Measurements from ENCODE around the gene ADGRB3.
"Not testable (repeated sequence)": the region's sequence is repeated elsewhere in the genome, so short reads cannot be mapped to it uniquely, and the experiment has no call there.

The ADGRB3 gene

GRCh38 chr6:68779366-68779765 is 144.3 kb downstream of the ADGRB3 start:
- Histone ChIP-seq H3K4me2 (ENCODE audit: low read length) (no peak overlapping the region), H3K9me3 (ENCODE audit: low read length) (no peaks in the 10 kb centered on the region), H3K4me1 (ENCODE audit: insufficient read depth, low read length, severe bottlenecking) (no peaks in the 10 kb centered on the region), H3K36me3 (ENCODE audit: insufficient read depth, low read length) (no peaks in the 10 kb centered on the region), H3F3A (ENCODE audit: insufficient read depth, low read length) (no peaks in the 10 kb centered on the region), H2AFZ (ENCODE audit: low read length) (no peak overlapping the region), H3K4me3 (ENCODE audit: low read depth, low read length, poor library complexity, severe bottlenecking) (no peak overlapping the region), H3K79me2 (ENCODE audit: insufficient read depth, low read length) (no peaks in the 10 kb centered on the region), H3K27ac (ENCODE audit: low read depth, low read length, poor library complexity, severe bottlenecking) (no peak overlapping the region), H3K27me3 (ENCODE audit: insufficient read depth, low read length) (no peaks in the 10 kb centered on the region), H3K9me2 (ENCODE audit: low read depth, low read length) (no peaks in the 10 kb centered on the region), H4K20me1 (ENCODE audit: insufficient read depth, low read length) (no peaks in the 10 kb centered on the region), H3K9ac (ENCODE audit: low read length) (no peak overlapping the region)
- no peak for TF ChIP-seq EZH2 (IDR thresholded peaks at IDR 0.05; ENCODE audit: borderline replicate concordance, low read length)

GRCh38 chr6:68790128-68790527 is 155.0 kb downstream of the ADGRB3 start:
- not testable (repeated sequence) for H3K9me3 ChIP-seq (ENCODE audit: low read length); H2AFZ ChIP-seq (ENCODE audit: low read length); H3K36me3 ChIP-seq (ENCODE audit: insufficient read depth, low read length); H3K4me3 ChIP-seq (ENCODE audit: low read depth, low read length, poor library complexity, severe bottlenecking); H3K27ac ChIP-seq (ENCODE audit: low read depth, low read length, poor library complexity, severe bottlenecking); H3K9me2 ChIP-seq (ENCODE audit: low read depth, low read length); H3K4me1 ChIP-seq (ENCODE audit: insufficient read depth, low read length, severe bottlenecking); H3K4me2 ChIP-seq (ENCODE audit: low read length); H4K20me1 ChIP-seq (ENCODE audit: insufficient read depth, low read length); H3K79me2 ChIP-seq (ENCODE audit: insufficient read depth, low read length); H3F3A ChIP-seq (ENCODE audit: insufficient read depth, low read length); H3K9ac ChIP-seq (ENCODE audit: low read length); H3K27me3 ChIP-seq (ENCODE audit: insufficient read depth, low read length)

DNA sequence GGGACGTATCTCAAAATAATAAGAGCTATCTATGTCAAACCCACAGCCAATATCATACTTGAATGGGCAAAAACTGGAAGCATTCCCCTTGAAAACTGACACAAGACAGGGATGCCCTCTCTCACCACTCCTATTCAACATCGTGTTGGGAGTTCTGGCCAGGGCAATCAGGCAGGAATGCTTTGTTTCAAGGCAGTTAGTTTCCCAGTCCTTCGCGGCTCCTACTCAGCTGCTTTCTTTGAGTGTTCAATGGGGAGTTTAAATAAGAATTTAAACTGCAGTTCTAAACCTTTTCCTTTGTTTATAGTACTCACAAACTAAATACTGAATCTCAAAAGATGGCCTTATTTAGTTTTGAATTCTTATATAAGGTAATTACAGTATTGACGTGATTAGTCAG is 179.9 kb downstream of the ADGRB3 start:
- H3F3A ChIP-seq (ENCODE audit: insufficient read depth, low read length); H3K27ac ChIP-seq (ENCODE audit: low read depth, low read length, poor library complexity, severe bottlenecking); H4K20me1 ChIP-seq (ENCODE audit: insufficient read depth, low read length); H2AFZ ChIP-seq (ENCODE audit: low read length); H3K4me1 ChIP-seq (ENCODE audit: insufficient read depth, low read length, severe bottlenecking); H3K9me2 ChIP-seq (ENCODE audit: low read depth, low read length); H3K27me3 ChIP-seq (ENCODE audit: insufficient read depth, low read length); H3K36me3 ChIP-seq (ENCODE audit: insufficient read depth, low read length); H3K9me3 ChIP-seq (ENCODE audit: low read length); H3K4me2 ChIP-seq (ENCODE audit: low read length); H3K9ac ChIP-seq (ENCODE audit: low read length); H3K79me2 ChIP-seq (ENCODE audit: insufficient read depth, low read length); H3K4me3 ChIP-seq (ENCODE audit: low read depth, low read length, poor library complexity, severe bottlenecking): not testable (repeated sequence)

DNA sequence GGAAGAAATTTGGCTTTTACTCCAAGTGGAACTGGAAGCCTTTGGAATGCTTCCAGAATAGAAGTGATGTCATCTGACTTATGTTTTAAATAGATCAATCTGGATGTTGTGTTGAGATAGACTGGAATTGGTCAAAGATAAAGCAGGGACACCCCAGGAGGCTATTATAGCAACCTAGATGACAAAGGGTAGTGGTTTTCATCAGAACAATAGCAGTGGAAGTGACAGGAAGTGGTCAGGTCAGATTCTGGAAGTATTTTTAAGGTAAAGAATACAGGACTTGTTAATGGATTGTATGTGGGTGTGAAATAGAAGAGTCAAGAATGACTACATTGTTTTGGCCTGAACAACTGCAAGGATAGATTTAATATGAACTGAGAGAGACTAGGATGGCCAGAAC is 191.4 kb downstream of the ADGRB3 start:
- no peaks in the 10 kb centered on the region for H4K20me1 ChIP-seq (ENCODE audit: insufficient read depth, low read length)
- H3K27ac ChIP-seq (ENCODE audit: low read depth, low read length, poor library complexity, severe bottlenecking): no peak overlapping the region
- no peaks in the 10 kb centered on the region for H3F3A ChIP-seq (ENCODE audit: insufficient read depth, low read length)
- H3K9ac ChIP-seq (ENCODE audit: low read length): no peak overlapping the region
- H3K9me2 ChIP-seq (ENCODE audit: low read depth, low read length): no peaks in the 10 kb centered on the region
- H3K4me3 ChIP-seq (ENCODE audit: low read depth, low read length, poor library complexity, severe bottlenecking): no peak overlapping the region
- H3K4me2 ChIP-seq (ENCODE audit: low read length): no peak overlapping the region
- TF ChIP-seq EZH2 (IDR thresholded peaks at IDR 0.05; ENCODE audit: borderline replicate concordance, low read length): no peak
- TF ChIP-seq, protein P1, sequence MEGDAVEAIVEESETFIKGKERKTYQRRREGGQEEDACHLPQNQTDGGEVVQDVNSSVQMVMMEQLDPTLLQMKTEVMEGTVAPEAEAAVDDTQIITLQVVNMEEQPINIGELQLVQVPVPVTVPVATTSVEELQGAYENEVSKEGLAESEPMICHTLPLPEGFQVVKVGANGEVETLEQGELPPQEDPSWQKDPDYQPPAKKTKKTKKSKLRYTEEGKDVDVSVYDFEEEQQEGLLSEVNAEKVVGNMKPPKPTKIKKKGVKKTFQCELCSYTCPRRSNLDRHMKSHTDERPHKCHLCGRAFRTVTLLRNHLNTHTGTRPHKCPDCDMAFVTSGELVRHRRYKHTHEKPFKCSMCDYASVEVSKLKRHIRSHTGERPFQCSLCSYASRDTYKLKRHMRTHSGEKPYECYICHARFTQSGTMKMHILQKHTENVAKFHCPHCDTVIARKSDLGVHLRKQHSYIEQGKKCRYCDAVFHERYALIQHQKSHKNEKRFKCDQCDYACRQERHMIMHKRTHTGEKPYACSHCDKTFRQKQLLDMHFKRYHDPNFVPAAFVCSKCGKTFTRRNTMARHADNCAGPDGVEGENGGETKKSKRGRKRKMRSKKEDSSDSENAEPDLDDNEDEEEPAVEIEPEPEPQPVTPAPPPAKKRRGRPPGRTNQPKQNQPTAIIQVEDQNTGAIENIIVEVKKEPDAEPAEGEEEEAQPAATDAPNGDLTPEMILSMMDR (IDR thresholded peaks at IDR 0.05; ENCODE audit: low read length): no peak
- no peaks in the 10 kb centered on the region for H3K4me1 ChIP-seq (ENCODE audit: insufficient read depth, low read length, severe bottlenecking)
- no peaks in the 10 kb centered on the region for H3K79me2 ChIP-seq (ENCODE audit: insufficient read depth, low read length)
- H3K36me3 ChIP-seq (ENCODE audit: insufficient read depth, low read length): no peaks in the 10 kb centered on the region
- H3K9me3 ChIP-seq (ENCODE audit: low read length): no peaks in the 10 kb centered on the region
- no peaks in the 10 kb centered on the region for H3K27me3 ChIP-seq (ENCODE audit: insufficient read depth, low read length)
- no peak overlapping the region for H2AFZ ChIP-seq (ENCODE audit: low read length)

- Histone ChIP-seq H3K27me3 (ENCODE audit: insufficient read depth, low read length) (no peaks in the 10 kb centered on the region), H3K79me2 (ENCODE audit: insufficient read depth, low read length) (no peaks in the 10 kb centered on the region), H3K9me2 (ENCODE audit: low read depth, low read length) (no peaks in the 10 kb centered on the region), H3K4me1 (ENCODE audit: insufficient read depth, low read length, severe bottlenecking) (no peaks in the 10 kb centered on the region), H4K20me1 (ENCODE audit: insufficient read depth, low read length) (no peaks in the 10 kb centered on the region), H3F3A (ENCODE audit: insufficient read depth, low read length) (no peaks in the 10 kb centered on the region), H3K9me3 (ENCODE audit: low read length) (no peaks in the 10 kb centered on the region), H3K27ac (ENCODE audit: low read depth, low read length, poor library complexity, severe bottlenecking) (no peak overlapping the region), H2AFZ (ENCODE audit: low read length) (no peak overlapping the region), H3K4me3 (ENCODE audit: low read depth, low read length, poor library complexity, severe bottlenecking) (no peak overlapping the region), H3K4me2 (ENCODE audit: low read length) (no peak overlapping the region), H3K36me3 (ENCODE audit: insufficient read depth, low read length) (no peaks in the 10 kb centered on the region), H3K9ac (ENCODE audit: low read length) (no peak overlapping the region)
- TF ChIP-seq, protein P1 (IDR thresholded peaks at IDR 0.05; ENCODE audit: low read length): no peak
- TF ChIP-seq EZH2 (IDR thresholded peaks at IDR 0.05; ENCODE audit: borderline replicate concordance, low read length): no peak
These were observed 199.5 kb downstream of the ADGRB3 start for GRCh38 chr6:68834551-68834950.
